ENCODE data around the gene ARVCF. TPM values are rescaled to one million over a fixed set of nuclear protein-coding genes. Genes with fewer than 3 reads are reported as not detected.

The ARVCF gene
- total and polyA plus RNA-seq, 2 experiments from 2014 or later: 40.3 to 55.5 TPM

DNA sequence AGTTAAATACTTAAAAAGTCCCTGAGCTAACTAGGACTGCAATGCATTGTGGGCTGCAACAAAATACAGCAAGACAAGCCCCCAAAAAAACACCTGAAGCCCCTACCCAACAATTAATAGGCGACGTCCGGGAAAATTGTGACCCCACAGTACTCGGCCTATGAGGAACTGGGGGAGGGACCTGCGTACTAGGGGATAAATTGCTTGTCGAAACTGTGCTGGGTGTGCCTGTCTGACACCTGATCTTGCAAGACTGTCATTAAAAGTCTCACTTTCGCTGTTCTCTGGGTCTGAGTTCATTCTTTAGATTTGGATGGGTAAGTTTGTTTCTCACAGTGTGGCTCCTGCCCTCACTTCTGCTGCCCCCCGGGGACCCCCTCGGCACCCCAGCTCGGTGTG lies 19.5 kb upstream of the ARVCF start:
- TF ChIP-seq, protein P1, sequence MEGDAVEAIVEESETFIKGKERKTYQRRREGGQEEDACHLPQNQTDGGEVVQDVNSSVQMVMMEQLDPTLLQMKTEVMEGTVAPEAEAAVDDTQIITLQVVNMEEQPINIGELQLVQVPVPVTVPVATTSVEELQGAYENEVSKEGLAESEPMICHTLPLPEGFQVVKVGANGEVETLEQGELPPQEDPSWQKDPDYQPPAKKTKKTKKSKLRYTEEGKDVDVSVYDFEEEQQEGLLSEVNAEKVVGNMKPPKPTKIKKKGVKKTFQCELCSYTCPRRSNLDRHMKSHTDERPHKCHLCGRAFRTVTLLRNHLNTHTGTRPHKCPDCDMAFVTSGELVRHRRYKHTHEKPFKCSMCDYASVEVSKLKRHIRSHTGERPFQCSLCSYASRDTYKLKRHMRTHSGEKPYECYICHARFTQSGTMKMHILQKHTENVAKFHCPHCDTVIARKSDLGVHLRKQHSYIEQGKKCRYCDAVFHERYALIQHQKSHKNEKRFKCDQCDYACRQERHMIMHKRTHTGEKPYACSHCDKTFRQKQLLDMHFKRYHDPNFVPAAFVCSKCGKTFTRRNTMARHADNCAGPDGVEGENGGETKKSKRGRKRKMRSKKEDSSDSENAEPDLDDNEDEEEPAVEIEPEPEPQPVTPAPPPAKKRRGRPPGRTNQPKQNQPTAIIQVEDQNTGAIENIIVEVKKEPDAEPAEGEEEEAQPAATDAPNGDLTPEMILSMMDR (IDR thresholded peaks at IDR 0.05; ENCODE audit: low read depth, low read length): no peak
- DNase-seq (ENCODE audit: low read depth in 1 of 2, low spot score in 1 of 2): no peak
- H3K4me3 ChIP-seq: no peak overlapping the region
- H3K27me3 ChIP-seq: no peaks in the 10 kb centered on the region
- H3K9me3 ChIP-seq (ENCODE audit: low read depth): no peaks in the 10 kb centered on the region
- no peaks in the 10 kb centered on the region for H3K36me3 ChIP-seq
- H3K4me1 ChIP-seq (ENCODE audit: low read depth): no peaks in the 10 kb centered on the region
- H3K27ac ChIP-seq: no peak overlapping the region

DNA sequence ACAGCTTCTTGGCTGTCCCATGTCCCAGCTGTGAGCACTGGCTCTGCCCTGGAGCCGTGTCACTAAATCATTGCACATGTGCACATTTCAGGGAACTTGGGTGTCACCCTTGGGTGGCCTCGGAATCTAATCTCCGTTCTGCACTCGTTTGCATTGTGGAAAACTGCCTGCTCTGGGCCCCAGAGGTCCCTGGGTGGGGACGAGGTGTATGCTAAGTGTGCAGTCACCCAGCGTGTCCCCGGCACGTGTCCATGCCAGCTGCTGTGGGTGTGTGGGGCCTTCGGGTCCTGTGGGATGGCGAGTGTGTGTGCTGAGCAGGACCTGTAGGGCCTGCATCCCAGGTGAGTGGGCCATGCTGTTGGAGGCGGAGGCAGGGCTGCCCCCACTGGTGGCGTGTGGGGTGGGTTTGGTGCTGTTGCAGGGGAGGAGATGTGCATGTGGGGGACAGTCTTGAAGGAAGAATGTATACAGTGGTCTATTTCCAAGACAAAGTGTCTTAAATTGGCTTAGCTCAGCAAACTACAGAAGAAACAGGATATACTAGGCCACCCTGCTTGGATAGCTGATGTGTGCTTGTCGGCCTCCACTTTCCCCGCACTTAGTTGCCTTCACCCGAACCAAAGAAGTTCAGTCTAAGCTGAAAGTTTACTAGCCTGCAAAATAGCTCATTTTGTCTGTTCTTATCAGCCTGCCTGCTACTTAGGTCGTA lies 18.9 kb upstream of the ARVCF start:
- TF ChIP-seq, protein P1 (IDR thresholded peaks at IDR 0.05; ENCODE audit: low read depth, low read length): no peak
- no peaks in the 10 kb centered on the region for H3K9me3 ChIP-seq (ENCODE audit: low read depth)
- no peak for DNase-seq (ENCODE audit: low read depth in 1 of 2, low spot score in 1 of 2)
- H3K27ac ChIP-seq: no peak overlapping the region
- H3K36me3 ChIP-seq: no peaks in the 10 kb centered on the region
- no peaks in the 10 kb centered on the region for H3K27me3 ChIP-seq
- no peaks in the 10 kb centered on the region for H3K4me1 ChIP-seq (ENCODE audit: low read depth)
- H3K4me3 ChIP-seq: no peak overlapping the region

DNA sequence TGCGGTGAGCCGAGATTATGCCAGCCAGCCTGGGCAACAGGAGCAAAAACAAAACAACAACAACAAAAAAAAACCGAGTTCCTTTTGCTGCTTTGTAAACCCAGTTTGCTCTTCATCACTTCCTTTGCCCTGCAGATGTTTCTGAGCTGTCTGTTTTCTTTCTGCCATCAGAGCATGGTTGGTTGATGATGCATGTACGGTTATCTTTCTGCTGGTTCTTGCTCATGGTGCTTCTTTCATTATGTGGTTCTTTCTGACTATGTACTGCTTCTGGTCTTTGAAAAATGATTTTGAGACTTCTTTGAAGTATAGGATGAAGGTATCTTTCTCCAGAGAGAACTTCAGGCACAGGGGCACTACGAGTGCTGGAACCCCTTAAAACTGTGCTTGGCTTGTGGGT lies 17.5 kb upstream of the ARVCF start:
- H3K27ac ChIP-seq: no peak overlapping the region
- TF ChIP-seq, protein P1 (IDR thresholded peaks at IDR 0.05; ENCODE audit: low read depth, low read length): no peak
- H3K4me3 ChIP-seq: no peak overlapping the region
- no peaks in the 10 kb centered on the region for H3K27me3 ChIP-seq
- DNase-seq (ENCODE audit: low read depth in 1 of 2, low spot score in 1 of 2): no peak
- peaks cover 6% of the 10 kb centered on the region for H3K4me1 ChIP-seq (ENCODE audit: low read depth)
- no peaks in the 10 kb centered on the region for H3K9me3 ChIP-seq (ENCODE audit: low read depth)
- no peaks in the 10 kb centered on the region for H3K36me3 ChIP-seq

DNA sequence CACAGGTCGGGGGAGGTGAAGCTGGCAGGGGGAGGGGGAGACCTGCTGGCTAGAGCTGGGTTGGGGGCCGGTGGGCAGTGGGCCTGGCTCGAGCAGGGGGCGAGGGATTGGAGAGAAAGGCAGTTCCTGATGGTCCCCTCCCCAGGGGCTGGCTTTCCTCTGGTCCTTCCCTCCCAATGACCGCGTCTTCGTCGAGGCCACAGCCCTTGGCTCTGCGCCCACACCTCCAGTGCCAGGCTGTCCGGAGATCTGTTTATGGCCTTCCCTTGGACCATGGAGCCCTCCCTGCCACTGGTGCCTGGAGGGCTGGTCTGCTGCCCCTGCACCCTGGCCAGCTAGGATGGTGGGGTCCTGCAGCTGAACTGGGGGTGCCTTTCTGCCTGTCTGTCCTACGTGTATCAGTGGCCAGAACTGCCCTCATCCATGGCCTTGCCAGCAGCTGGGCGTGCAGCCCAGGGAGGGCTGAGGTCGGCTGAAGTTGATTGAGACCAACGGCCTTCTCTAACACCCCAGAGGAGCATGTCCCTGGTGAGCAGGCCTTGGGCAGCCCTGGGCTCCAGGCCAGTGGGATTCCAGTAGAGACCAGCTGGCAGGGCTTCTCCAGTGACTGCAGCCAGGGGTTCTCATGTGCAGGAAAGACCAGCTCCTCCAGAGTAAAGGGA lies 16.6 kb upstream of the ARVCF start:
- Histone ChIP-seq H3K27me3 (no peaks in the 10 kb centered on the region), H3K36me3 (no peaks in the 10 kb centered on the region), H3K4me3 (no peak overlapping the region), H3K4me1 (ENCODE audit: low read depth) (peaks cover 6% of the 10 kb centered on the region), H3K9me3 (ENCODE audit: low read depth) (no peaks in the 10 kb centered on the region), H3K27ac (no peak overlapping the region)
- no peak for DNase-seq (ENCODE audit: low read depth in 1 of 2, low spot score in 1 of 2)
- TF ChIP-seq, protein P1 (IDR thresholded peaks at IDR 0.05; ENCODE audit: low read depth, low read length): no peak

DNA sequence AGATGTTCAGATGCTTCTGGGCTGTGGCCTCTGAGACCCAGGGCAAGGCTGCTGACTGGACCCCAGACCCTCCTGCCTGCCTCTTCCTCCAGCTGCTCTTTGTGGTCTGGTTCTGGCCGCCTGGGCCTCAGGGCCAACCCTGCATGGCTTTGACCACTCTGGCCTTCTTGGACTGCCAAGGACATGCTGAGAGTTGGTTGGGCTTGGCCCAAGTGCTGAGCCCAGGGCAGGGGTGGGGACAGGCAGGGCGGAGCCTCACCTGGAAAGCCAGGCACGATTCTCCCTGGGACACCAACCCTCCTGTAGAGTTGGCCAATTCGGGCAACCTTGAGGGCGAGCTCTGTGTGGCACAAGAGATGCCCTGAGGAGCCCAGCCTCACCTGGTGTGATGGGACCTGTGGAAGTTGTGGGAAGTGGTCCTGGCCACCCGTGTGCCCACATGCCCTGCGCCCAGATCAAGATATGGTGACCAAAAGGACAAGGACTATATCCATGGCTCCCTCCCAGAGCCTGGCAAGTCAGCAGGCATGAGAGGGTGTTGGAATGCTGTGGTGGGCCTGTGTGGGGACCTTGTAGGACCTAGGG lies 15.9 kb upstream of the ARVCF start:
- Histone ChIP-seq H3K36me3 (no peaks in the 10 kb centered on the region), H3K9me3 (ENCODE audit: low read depth) (no peaks in the 10 kb centered on the region), H3K4me1 (ENCODE audit: low read depth) (peaks cover 6% of the 10 kb centered on the region), H3K4me3 (no peak overlapping the region), H3K27me3 (no peaks in the 10 kb centered on the region), H3K27ac (no peak overlapping the region)
- no peak for DNase-seq (ENCODE audit: low read depth in 1 of 2, low spot score in 1 of 2)
- TF ChIP-seq, protein P1 (IDR thresholded peaks at IDR 0.05; ENCODE audit: low read depth, low read length): no peak
